Activated B cell treated with CpG ODN at 0.5 μM for 24 hours (primary cell): ENCODE data around the gene SPOUT1. TPM values are rescaled to one million over a fixed set of nuclear protein-coding genes. Genes with fewer than 3 reads are reported as not detected.

Experiments
- ATAC-seq: fragments of 200-7000 bp; cut with Tn5 transposase; one replicate; pipeline ENCODE4 v1.10.0; 2021; ENCODE audit warnings: low read depth, mild to moderate bottlenecking, moderate library complexity
- CTCF ChIA-PET: fragments of 350-600 bp; sonication (Branson Sonifier 250); formaldehyde crosslinking; loops from one replicate; lab custom pipeline; 2021; ENCODE audit warnings: antibody characterized with exemption; lab: Charles Lee
- POLR2A ChIA-PET: fragments of 350-600 bp; sonication (Branson Sonifier 250); formaldehyde crosslinking; loops from one replicate; lab custom pipeline; 2021; ENCODE audit warnings: antibody characterized with exemption; lab: Charles Lee
- DNase-seq: peaks from one replicate; pipeline ENCODE4 v3.0.0; 2022
- H3K27ac Mint-ChIP-seq: one replicate; pipeline ENCODE4 v1.8.0; 2020; ENCODE audit warnings: mixed read lengths
- H3K27me3 Mint-ChIP-seq: one replicate; pipeline ENCODE4 v1.8.0; 2021; ENCODE audit warnings: mixed read lengths
- H3K36me3 Mint-ChIP-seq: one replicate; pipeline ENCODE4 v1.8.0; 2021; ENCODE audit warnings: low read depth, mixed read lengths
- H3K4me1 Mint-ChIP-seq: one replicate; pipeline ENCODE4 v1.8.0; 2021; ENCODE audit warnings: mixed read lengths
- H3K4me3 Mint-ChIP-seq: one replicate; pipeline ENCODE4 v1.8.0; 2020; ENCODE audit warnings: mild to moderate bottlenecking, mixed read lengths
- H3K9me3 Mint-ChIP-seq: one replicate; pipeline ENCODE4 v1.8.0; 2020; ENCODE audit warnings: mixed read lengths
- intact Hi-C: fragments of 100-400 bp; cut with micrococcal nuclease; formaldehyde crosslinking; loops from one replicate; pipeline ENCODE4 v1.15.1; 2024
- total RNA-seq: library from RNA; stranded (reverse); gene quantifications from 2 replicates; pipeline ENCODE4 v1.2.3, GENCODE V29; 2022
- TF ChIP-seq, protein P1 (sequence below): fragments of 200-600 bp; IDR thresholded peaks from one replicate; pipeline ENCODE4 v1.8.0; 2022; ENCODE audit warnings: antibody characterized with exemption, mild to moderate bottlenecking

The SPOUT1 gene
- total RNA-seq, 1 donor from 2014 or later = 79.1 TPM

DNA sequence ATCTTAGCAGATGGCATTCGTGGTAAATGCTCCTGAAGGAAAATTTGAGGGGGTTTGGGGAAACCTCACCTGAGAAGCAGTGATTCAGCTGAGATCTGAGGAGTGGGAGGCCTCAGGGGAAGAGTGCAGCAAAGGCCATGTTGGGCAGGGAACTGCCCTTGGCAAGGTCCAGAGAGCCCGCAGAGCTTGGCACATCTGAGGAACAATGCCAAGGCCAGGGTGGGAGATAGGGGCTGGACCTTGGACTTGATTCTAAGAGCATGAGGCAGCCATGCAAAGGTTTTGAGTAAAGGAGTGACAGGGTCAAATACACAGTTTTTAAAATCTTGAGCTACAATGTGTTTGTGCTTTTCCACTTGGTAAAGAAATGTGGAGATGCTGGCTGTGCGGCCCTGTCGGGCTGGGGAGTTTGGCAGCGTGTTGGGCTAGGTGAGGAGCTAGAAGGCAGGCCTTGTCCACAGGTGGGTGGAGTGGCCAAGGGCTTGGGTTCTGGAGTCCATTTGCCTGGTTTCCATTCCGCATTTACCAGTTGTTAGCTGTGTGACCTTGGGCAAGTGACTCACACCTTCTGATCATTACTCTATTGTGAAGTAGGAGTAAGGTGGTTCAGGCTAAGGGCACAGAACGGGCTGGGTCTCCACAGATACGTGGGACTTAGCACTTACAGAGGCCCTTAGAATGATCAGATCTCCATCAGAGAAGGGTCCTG, 36.5 kb downstream of the SPOUT1 start:
- peaks cover 70% of the 10 kb centered on the region for H3K36me3 Mint-ChIP-seq
- ATAC-seq (no peak), DNase-seq (no peak)
- intact Hi-C loops = no loop called here
- H3K4me1 Mint-ChIP-seq = peaks cover 9% of the 10 kb centered on the region
- no peak overlapping the region for H3K27ac Mint-ChIP-seq
- TF ChIP-seq, protein P1, sequence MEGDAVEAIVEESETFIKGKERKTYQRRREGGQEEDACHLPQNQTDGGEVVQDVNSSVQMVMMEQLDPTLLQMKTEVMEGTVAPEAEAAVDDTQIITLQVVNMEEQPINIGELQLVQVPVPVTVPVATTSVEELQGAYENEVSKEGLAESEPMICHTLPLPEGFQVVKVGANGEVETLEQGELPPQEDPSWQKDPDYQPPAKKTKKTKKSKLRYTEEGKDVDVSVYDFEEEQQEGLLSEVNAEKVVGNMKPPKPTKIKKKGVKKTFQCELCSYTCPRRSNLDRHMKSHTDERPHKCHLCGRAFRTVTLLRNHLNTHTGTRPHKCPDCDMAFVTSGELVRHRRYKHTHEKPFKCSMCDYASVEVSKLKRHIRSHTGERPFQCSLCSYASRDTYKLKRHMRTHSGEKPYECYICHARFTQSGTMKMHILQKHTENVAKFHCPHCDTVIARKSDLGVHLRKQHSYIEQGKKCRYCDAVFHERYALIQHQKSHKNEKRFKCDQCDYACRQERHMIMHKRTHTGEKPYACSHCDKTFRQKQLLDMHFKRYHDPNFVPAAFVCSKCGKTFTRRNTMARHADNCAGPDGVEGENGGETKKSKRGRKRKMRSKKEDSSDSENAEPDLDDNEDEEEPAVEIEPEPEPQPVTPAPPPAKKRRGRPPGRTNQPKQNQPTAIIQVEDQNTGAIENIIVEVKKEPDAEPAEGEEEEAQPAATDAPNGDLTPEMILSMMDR = no peak
- CTCF ChIA-PET = no interaction called here
- POLR2A ChIA-PET = interaction anchor here (0.5 to 0.7 kb wide), 2 partner anchors 214 to 306 kb away, joined by 3 read pairs; no protein-coding TSS in a partner anchor
- H3K27me3 Mint-ChIP-seq = no peaks in the 10 kb centered on the region
- H3K9me3 Mint-ChIP-seq = no peaks in the 10 kb centered on the region
- no peak overlapping the region for H3K4me3 Mint-ChIP-seq

GRCh38 chr9:128792134-128792533, 37.5 kb downstream of the SPOUT1 start:
- intact Hi-C loops = no loop called here
- TF ChIP-seq, protein P1 = no peak
- ATAC-seq = no peak
- H3K36me3 Mint-ChIP-seq = peaks cover 65% of the 10 kb centered on the region
- peaks cover 15% of the 10 kb centered on the region for H3K4me1 Mint-ChIP-seq
- ChIA-PET CTCF (no interaction called here), POLR2A (interaction anchor here (0.6 to 0.7 kb wide), 2 partner anchors 94 to 215 kb away, joined by 3 read pairs; no protein-coding TSS in a partner anchor)
- H3K27me3 Mint-ChIP-seq = no peaks in the 10 kb centered on the region
- H3K27ac Mint-ChIP-seq = no peak overlapping the region
- no peak for DNase-seq
- no peak overlapping the region for H3K4me3 Mint-ChIP-seq
- no peaks in the 10 kb centered on the region for H3K9me3 Mint-ChIP-seq

DNA sequence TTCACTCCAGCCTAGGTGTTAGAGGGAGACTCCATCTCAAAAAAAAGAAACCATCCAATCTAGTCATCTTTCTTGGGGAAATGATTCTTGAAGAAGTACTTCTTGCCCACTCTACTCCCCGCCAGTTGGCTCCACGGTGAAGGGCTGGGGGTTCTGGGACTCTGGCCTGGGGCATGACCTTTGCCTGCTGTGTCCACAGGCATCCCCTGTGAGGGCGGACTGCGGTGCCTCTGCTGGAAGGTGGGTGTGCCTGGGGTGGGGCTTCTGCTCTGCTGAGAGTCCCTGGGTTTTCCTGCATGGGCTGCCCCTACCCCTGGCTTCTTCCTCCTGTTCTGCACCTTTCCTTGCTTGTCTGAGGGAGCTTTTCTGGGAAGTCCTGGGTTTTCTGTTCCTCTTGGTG, 39.1 kb downstream of the SPOUT1 start:
- H3K9me3 Mint-ChIP-seq = no peaks in the 10 kb centered on the region
- DNase-seq (no peak), ATAC-seq (no peak)
- H3K27ac Mint-ChIP-seq = no peak overlapping the region
- peaks cover 17% of the 10 kb centered on the region for H3K4me1 Mint-ChIP-seq
- intact Hi-C loops = no loop called here
- TF ChIP-seq, protein P1 = no peak
- H3K27me3 Mint-ChIP-seq = no peaks in the 10 kb centered on the region
- no peak overlapping the region for H3K4me3 Mint-ChIP-seq
- H3K36me3 Mint-ChIP-seq = peaks cover 58% of the 10 kb centered on the region
- ChIA-PET CTCF (no interaction called here), POLR2A (no interaction called here)

DNA sequence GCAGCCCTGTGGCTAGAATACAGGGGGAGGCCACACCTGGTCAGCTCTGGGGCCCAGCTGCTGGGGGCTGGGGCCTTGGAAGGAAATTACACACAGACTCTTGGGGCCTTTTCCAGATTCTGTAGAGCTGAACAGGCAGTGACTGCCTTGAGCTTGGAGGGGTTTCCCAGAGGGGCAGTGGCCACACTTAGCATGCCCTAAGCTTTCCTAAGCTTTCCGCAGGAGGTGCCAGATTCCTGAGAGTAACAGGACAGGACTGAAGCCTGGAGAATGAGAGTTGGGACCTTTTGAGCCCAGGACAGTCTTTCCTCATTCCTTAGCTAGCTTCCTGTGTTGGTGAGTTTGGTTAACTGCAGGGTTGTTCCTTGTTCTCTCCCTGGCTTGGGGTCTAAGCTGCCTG, 41.1 kb downstream of the SPOUT1 start:
- ChIA-PET CTCF (interaction anchor here (0.8 to 2.2 kb wide), 3 partner anchors 30 to 140 kb away, joined by 3 to 9 read pairs (median 4); partner anchors contain the start of gene ENDOG), POLR2A (interaction anchor here (0.6 to 1.6 kb wide), 4 partner anchors 16 to 131 kb away, joined by 3 to 7 read pairs (median 6); partner anchors contain the start of gene SPOUT1)
- TF ChIP-seq, protein P1 = no peak
- peaks cover 14% of the 10 kb centered on the region for H3K4me1 Mint-ChIP-seq
- H3K9me3 Mint-ChIP-seq = no peaks in the 10 kb centered on the region
- no peak for ATAC-seq
- peaks cover 43% of the 10 kb centered on the region for H3K36me3 Mint-ChIP-seq
- peak overlapping the region; percentile 85 for H3K27ac Mint-ChIP-seq
- intact Hi-C loops = no loop called here
- no peak for DNase-seq
- no peaks in the 10 kb centered on the region for H3K27me3 Mint-ChIP-seq
- peak overlapping the region; percentile 95 for H3K4me3 Mint-ChIP-seq

GRCh38 chr9:128787659-128788058, 41.9 kb downstream of the SPOUT1 start:
- ATAC-seq = no peak
- H3K4me3 Mint-ChIP-seq = peak overlapping the region; percentile 95
- no peaks in the 10 kb centered on the region for H3K27me3 Mint-ChIP-seq
- H3K4me1 Mint-ChIP-seq = peaks cover 17% of the 10 kb centered on the region
- peak overlapping the region; percentile 85 for H3K27ac Mint-ChIP-seq
- DNase-seq = no peak
- intact Hi-C loops = loop anchor here (1.0 kb wide), 7 partner anchors 15 to 465 kb away; partner anchors contain the start of genes COQ4, DYNC2I2, ENDOG and KYAT1
- POLR2A ChIA-PET = interaction anchor here (0.5 to 1.6 kb wide), 3 partner anchors 15 to 42 kb away, joined by 4 to 7 read pairs (median 6); partner anchors contain the start of gene SPOUT1
- no peaks in the 10 kb centered on the region for H3K9me3 Mint-ChIP-seq
- CTCF ChIA-PET = interaction anchor here (1.4 to 2.2 kb wide), 2 partner anchors 31 to 76 kb away, joined by 4 to 9 read pairs; partner anchors contain the start of gene ENDOG
- peaks cover 35% of the 10 kb centered on the region for H3K36me3 Mint-ChIP-seq
- TF ChIP-seq, protein P1 = no peak
